Heart left ventricle (tissue), 13 donors: Measurements from ENCODE around the gene LRRTM1.

Experiments used
- POLR2A ChIP-seq, 2 donors: fragments of 450-650 bp; IDR thresholded peaks; one replicate each; pipeline ENCODE4 v1.6.1; 2017; ENCODE audit warnings: antibody characterized with exemption in 2 of 2, mild to moderate bottlenecking in 2 of 2, moderate library complexity in 2 of 2
- TF ChIP-seq, protein P1 (sequence below), 12 donors: fragments of 200-600 bp; sonication (generic) in 4 of 12; IDR thresholded peaks; one replicate each; pipeline versions ENCODE4 v1.5.0 to v1.8.0; 2018 to 2022; ENCODE audit warnings: antibody characterized with exemption in 12 of 12, mild to moderate bottlenecking in 5 of 12
- donor health status: ischemic (EF 13 %, LVEDD 7.1; RV severe dilation, severe dysfunction).
- donor health status: DM: no; HTN: yes; CAD: no.
- donor health status: DM: no; HTN: no; CAD: no.
- donor health status: ischemic (EF 25% LVEDD 6.9; RV normal size, moderate dysfunction).
- donor health status: ischemic (EF 25% LVEDD 5.7; RV mildly dilated, moderate dysfunction).
- donor health status: ischemic (EF 35%, LVEDD 5.7; RV mildly dilated, moderate dysfunction).
- donor health status: nonischemic (EF 11% LVEDD 7.7; RV severe dilation, severe dysfunction).
- donor health status: DM: yes; HTN: yes; CAD: no.
- donor health status: PGD.
- donor health status: ischemic (EF 29% LVEDD 5.4; RV normal size, mild dysfunction).
- donor health status: nonischemic (EF 23%, LVEDD 6.1; RV moderate dilation, normal function).

GRCh38 chr2:80257450-80257849 lies 47.1 kb downstream of the LRRTM1 start:
- TF ChIP-seq, protein P1, sequence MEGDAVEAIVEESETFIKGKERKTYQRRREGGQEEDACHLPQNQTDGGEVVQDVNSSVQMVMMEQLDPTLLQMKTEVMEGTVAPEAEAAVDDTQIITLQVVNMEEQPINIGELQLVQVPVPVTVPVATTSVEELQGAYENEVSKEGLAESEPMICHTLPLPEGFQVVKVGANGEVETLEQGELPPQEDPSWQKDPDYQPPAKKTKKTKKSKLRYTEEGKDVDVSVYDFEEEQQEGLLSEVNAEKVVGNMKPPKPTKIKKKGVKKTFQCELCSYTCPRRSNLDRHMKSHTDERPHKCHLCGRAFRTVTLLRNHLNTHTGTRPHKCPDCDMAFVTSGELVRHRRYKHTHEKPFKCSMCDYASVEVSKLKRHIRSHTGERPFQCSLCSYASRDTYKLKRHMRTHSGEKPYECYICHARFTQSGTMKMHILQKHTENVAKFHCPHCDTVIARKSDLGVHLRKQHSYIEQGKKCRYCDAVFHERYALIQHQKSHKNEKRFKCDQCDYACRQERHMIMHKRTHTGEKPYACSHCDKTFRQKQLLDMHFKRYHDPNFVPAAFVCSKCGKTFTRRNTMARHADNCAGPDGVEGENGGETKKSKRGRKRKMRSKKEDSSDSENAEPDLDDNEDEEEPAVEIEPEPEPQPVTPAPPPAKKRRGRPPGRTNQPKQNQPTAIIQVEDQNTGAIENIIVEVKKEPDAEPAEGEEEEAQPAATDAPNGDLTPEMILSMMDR (IDR thresholded peaks at IDR 0.05) = no peak
- TF ChIP-seq POLR2A (IDR thresholded peaks at IDR 0.05) = no peak
